H1 (cell line): ENCODE measurements around the gene FREM2. TPM values are rescaled to one million over a fixed set of nuclear protein-coding genes. Genes with fewer than 3 reads are reported as not detected.

ENCODE experiments used
- HDAC2 ChIP-seq, 2 experiments: fragments of 300-600 bp in 1 of 2; sonication (generic) in 1 of 2; IDR thresholded peaks; 2 replicates each; pipeline ENCODE4 v1.6.1; 2011 to 2012; ENCODE audit warnings: low read depth in 2 of 2, low read length in 2 of 2, mild to moderate bottlenecking in 2 of 2, moderate library complexity in 2 of 2, borderline replicate concordance in 1 of 2, inconsistent platforms in 1 of 2
- polyA plus RNA-seq, 7 experiments: library from polyadenylated mRNA; depleted of rRNA in 3 of 7; stranded (reverse) in 5 of 7; unstranded in 2 of 7; fragments of >200 nt in 5 of 7; fragments of 200-250 nt in 2 of 7; gene quantifications; 1 replicate in 5 of 7; 2 replicates in 1 of 7; 4 replicates in 1 of 7; pipeline versions ENCODE4 v1.2.1 to v1.2.3, GENCODE V29; 2011 to 2013; ENCODE audit warnings: missing spikeins in 2 of 7, mixed read lengths in 2 of 7
- total RNA-seq: library from RNA; stranded (reverse); fragmentation: NEBNext Ultra II Directional; extraction: Animal tissue kit (Norgen Biotek cat#: 25700); gene quantifications from 2 replicates; pipeline ENCODE4 v1.2.1, GENCODE V29; 2021

The FREM2 gene
- total and polyA plus RNA-seq, 2 of the 8 experiments (the other 6 are each of a cell fraction or from before 2014, with no cell fraction given): 11.6 to 22.8 TPM

DNA sequence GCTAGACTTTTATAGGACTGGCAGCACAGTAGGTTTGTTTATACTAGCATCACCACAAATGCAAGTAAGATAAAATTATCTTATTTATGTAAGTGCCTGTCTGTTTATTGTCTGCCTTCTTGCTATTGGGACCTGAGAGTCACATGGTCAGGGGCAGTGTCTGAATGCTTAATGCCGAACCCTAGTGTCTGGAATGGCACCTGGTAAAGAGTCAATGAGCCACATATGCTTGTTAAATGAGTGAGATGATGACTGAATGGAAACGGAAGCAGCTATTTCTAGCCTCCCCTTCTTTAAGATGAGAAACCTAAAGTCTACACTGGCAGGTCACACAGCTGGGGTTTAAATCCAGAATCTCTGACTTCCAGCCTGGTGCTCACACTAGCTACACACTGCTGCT lies 211.6 kb downstream of the FREM2 start (continued):
- no peak for TF ChIP-seq HDAC2 (IDR thresholded peaks at IDR 0.05; ENCODE audit: borderline replicate concordance in 1 of 2, low read depth in 2 of 2, low read length in 2 of 2)
